Stimulated activated CD8-positive, alpha-beta memory T cell treated with anti-CD3 and anti-CD28 coated beads, Interleukin-7, amount 100 ng/mL, for 4 hours (primary cell): ENCODE results near the gene VPS52.
"Not testable (repeated sequence)": the region's sequence is repeated elsewhere in the genome, so short reads cannot be mapped to it uniquely, and the experiment has no call there.

Experiments
- DNase-seq, 2 donors: peaks; one replicate each; pipeline ENCODE4 v3.0.0-alpha.2; 2020; ENCODE audit warnings: low read depth in 2 of 2

VPS52 gene

GRCh38 chr6:33279971-33280511, 8.4 kb upstream of the VPS52 start:
- no peak for DNase-seq

GRCh38 chr6:33279257-33279695, 7.6 kb upstream of the VPS52 start:
- no peak for DNase-seq

- DNase-seq = no peak
Observed at GRCh38 chr6:33278810-33279209, 7.1 kb upstream of the VPS52 start.

- DNase-seq = no peak
Observed at GRCh38 chr6:33278392-33278741, 6.7 kb upstream of the VPS52 start.

- no peak for DNase-seq
Observed at GRCh38 chr6:33277663-33278391, 6.2 kb upstream of the VPS52 start.

- peak; percentile 35 to 71 for DNase-seq
Observed at GRCh38 chr6:33276864-33277662, 5.4 kb upstream of the VPS52 start, which contains the start of gene B3GALT4. TSS of gene B3GALT4 (plus strand) at chr6:33277123. CDS start at chr6:33277420, 297 bp downstream.

GRCh38 chr6:33276581-33276863, 4.8 kb upstream of the VPS52 start:
- DNase-seq = no peak

GRCh38 chr6:33275795-33276580, 4.3 kb upstream of the VPS52 start:
- DNase-seq = not testable (repeated sequence)

GRCh38 chr6:33273924-33274902, 2.5 kb upstream of the VPS52 start:
- DNase-seq = no peak

GRCh38 chr6:33273129-33273923, 1.6 kb upstream of the VPS52 start:
- DNase-seq = no peak

GRCh38 chr6:33272275-33273128, 826 bp upstream of the VPS52 start:
- DNase-seq = no peak

- DNase-seq = no peak
Observed at GRCh38 chr6:33271117-33271467, 584 bp downstream of the VPS52 start.

GRCh38 chr6:33264015-33264414, 7.7 kb downstream of the VPS52 start:
- DNase-seq = no peak

- not testable (repeated sequence) for DNase-seq
Observed at GRCh38 chr6:33262490-33262889, 9.2 kb downstream of the VPS52 start.

GRCh38 chr6:33259032-33259431, 12.6 kb downstream of the VPS52 start:
- no peak for DNase-seq

GRCh38 chr6:33254591-33254990, 17.1 kb downstream of the VPS52 start:
- DNase-seq = no peak

- no peak for DNase-seq
Observed at GRCh38 chr6:33252759-33253158, 18.9 kb downstream of the VPS52 start.

- no peak for DNase-seq
Observed at GRCh38 chr6:33251395-33252012, 20.2 kb downstream of the VPS52 start.

- DNase-seq = no peak
Observed at GRCh38 chr6:33250731-33251130, 20.9 kb downstream of the VPS52 start.
